ENCODE data around the gene RAB39B. TPM values are rescaled to one million over a fixed set of nuclear protein-coding genes. Genes with fewer than 3 reads are reported as not detected.

The RAB39B gene
- total RNA-seq, 1 donor from 2014 or later = under 0.01 TPM

DNA sequence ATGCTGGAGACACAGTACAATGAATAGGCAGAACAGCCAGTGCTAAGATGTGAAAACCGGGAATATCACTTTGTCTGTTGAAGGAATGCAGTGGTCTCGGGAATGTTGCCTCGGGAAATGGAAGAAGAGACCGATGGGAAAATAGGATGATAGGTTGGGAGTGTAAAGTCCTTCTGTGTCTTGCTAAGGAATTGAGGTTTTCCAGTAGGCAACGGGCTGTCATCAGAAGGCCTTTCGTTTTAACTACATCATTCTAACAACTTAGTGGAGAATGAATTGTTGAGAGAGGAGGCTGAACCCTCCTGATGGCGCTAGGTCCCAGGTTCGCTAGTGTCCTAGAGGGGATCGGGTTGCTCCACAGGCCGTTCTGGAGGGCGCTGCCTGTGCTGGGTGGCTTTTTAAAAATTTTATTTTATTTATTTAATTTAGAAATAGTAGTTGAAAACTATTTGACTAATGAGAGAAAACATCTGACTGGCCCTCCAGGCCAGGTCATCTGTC, 47.3 kb downstream of the RAB39B start:
- Histone ChIP-seq H3K36me3 (ENCODE audit: control insufficient read depth in 3 of 3, insufficient read depth in 3 of 3, low read length in 3 of 3) (peaks cover 0 to 2% (median 0%) of the 10 kb centered on the region in 3 donors), H3K9ac (ENCODE audit: low read depth in 1 of 3, low read length in 3 of 3) (peak overlapping the region; percentile 72 to 90 (median 81)), H3K4me1 (ENCODE audit: control insufficient read depth in 3 of 3, insufficient read depth in 3 of 3, low read length in 3 of 3) (peaks cover 9 to 13% (median 13%) of the 10 kb centered on the region in 3 donors), H3K27me3 (ENCODE audit: control insufficient read depth in 3 of 3, insufficient read depth in 3 of 3, low read length in 3 of 3) (no peaks in the 10 kb centered on the region), H3K4me3 (ENCODE audit: low read length in 3 of 3) (peak overlapping the region; percentile 84 to 90 (median 87)), H3K9me3 (ENCODE audit: control insufficient read depth in 3 of 3, low read length in 3 of 3) (no peaks in the 10 kb centered on the region), H3K27ac (ENCODE audit: low read depth, low read length) (peak overlapping the region; percentile 92)

DNA sequence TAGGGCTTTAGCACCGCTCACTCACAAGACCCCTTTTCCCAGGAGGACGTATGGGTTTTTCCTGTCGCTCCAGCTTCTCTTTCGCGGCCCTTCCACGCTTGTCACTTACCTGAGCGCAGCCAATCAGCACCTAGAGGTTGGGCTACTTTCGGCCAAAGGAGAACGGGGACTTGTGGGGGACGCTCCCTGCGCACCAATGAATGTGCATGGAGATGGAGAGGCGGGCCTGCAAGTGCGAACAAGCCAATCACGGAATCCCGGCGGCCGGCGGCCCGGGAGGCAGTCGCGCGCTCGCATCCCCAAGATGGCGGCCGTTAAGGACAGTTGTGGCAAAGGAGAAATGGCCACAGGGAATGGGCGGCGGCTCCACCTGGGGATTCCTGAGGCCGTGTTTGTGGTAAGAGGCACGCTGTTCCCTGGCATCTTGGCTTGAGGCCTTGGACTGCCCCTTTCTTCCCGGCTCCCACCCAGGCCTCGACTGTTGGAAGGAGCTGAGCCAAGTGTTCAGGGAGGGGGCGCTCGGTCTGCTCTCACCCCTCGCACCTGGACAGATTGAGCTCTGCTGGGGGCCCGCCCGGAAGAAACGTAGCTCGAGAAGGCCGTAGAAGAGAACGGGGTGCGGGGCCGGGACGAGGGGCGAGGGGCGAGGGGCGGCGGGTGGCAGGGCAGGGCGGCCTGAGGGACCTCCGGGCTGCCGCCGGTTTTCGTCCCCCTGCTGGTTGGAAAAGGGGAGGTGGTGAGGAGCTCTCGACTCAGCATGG, 47.9 kb downstream of the RAB39B start, which contains the start of gene VBP1:
TSS of gene VBP1 (plus strand) at position 282 of the 761 bp plus-strand sequence. CDS start at position 305, 23 bp downstream.
- H3K27ac ChIP-seq (ENCODE audit: low read depth, low read length) = peak within 1 kb of the TSS; percentile 92
- H3K9ac ChIP-seq (ENCODE audit: low read depth in 1 of 3, low read length in 3 of 3) = peak within 1 kb of the TSS; percentile 83 to 91 (median 87)
- no peaks in the 10 kb centered on the region for H3K27me3 ChIP-seq (ENCODE audit: control insufficient read depth in 3 of 3, insufficient read depth in 3 of 3, low read length in 3 of 3)
- peaks cover 9 to 13% (median 13%) of the 10 kb centered on the region in 3 donors for H3K4me1 ChIP-seq (ENCODE audit: control insufficient read depth in 3 of 3, insufficient read depth in 3 of 3, low read length in 3 of 3)
- H3K9me3 ChIP-seq (ENCODE audit: control insufficient read depth in 3 of 3, low read length in 3 of 3) = no peaks in the 10 kb centered on the region
- peak within 1 kb of the TSS; percentile 88 to 91 (median 90) for H3K4me3 ChIP-seq (ENCODE audit: low read length in 3 of 3)
- H3K36me3 ChIP-seq (ENCODE audit: control insufficient read depth in 3 of 3, insufficient read depth in 3 of 3, low read length in 3 of 3) = peaks cover 0 to 2% (median 0%) of the 10 kb centered on the region in 3 donors

DNA sequence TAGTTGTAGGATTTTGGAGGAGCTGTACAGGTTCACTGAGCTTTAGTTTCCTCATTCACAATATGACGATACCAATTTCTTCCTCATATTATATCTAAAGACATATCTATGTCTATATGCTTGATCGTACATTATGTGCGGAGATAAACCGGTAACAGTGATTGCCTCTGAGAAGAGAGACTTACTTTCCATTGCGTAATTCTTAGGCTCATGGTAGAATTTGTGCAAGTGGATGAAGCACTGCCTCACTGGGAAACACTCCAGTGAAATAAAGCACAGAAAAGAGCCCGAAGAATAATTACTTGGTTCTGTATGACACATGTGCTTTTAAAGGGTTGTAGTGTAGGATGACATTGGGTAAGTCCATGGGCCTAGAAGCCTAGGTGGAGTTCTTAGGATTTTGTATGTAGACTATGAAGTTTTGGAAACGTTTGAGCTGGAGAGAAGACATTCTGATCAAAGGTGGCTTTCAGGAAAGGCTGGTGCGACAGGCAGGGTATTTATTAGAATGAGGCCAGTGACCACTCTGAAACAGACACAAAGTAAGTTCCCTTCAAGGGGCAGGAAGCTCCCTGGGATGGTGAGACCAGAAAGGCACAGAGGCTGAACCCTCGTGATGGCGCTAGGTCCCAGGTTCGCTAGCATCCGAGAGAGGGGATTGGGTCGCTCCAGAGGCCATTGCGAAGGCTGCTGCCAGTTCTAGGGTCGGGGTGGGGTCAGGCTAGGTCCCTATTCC, 48.7 kb downstream of the RAB39B start:
- peaks cover 9 to 13% (median 13%) of the 10 kb centered on the region in 3 donors for H3K4me1 ChIP-seq (ENCODE audit: control insufficient read depth in 3 of 3, insufficient read depth in 3 of 3, low read length in 3 of 3)
- no peaks in the 10 kb centered on the region for H3K27me3 ChIP-seq (ENCODE audit: control insufficient read depth in 3 of 3, insufficient read depth in 3 of 3, low read length in 3 of 3)
- H3K27ac ChIP-seq (ENCODE audit: low read depth, low read length) = peak overlapping the region; percentile 92
- H3K9ac ChIP-seq (ENCODE audit: low read depth in 1 of 3, low read length in 3 of 3) = peak overlapping the region; percentile 83 to 91 (median 87)
- H3K36me3 ChIP-seq (ENCODE audit: control insufficient read depth in 3 of 3, insufficient read depth in 3 of 3, low read length in 3 of 3) = peaks cover 0 to 2% (median 0%) of the 10 kb centered on the region in 3 donors
- no peaks in the 10 kb centered on the region for H3K9me3 ChIP-seq (ENCODE audit: control insufficient read depth in 3 of 3, low read length in 3 of 3)
- H3K4me3 ChIP-seq (ENCODE audit: low read length in 3 of 3) = peak overlapping the region; percentile 82 to 91 (median 88)

DNA sequence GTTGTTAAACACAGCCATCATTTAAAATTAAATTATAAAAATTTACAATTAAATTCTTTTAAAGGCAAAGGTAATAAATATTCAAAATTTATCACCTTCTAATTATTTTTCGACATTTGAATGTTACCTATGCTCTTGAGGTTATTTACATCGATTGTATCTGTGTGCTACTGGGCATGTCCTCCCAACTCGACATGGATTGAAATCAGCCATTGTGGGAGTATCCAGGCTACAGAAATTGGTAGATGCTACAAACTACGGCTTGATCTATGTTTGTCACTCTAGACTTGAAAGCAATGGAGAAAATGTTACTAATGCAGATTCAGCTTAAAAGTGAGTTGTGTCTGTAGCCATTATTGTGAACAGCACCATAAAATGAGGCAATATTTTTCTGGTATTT, 50.6 kb downstream of the RAB39B start:
- Histone ChIP-seq H3K9me3 (ENCODE audit: control insufficient read depth in 3 of 3, low read length in 3 of 3) (no peaks in the 10 kb centered on the region), H3K4me3 (ENCODE audit: low read length in 3 of 3) (no peak overlapping the region), H3K4me1 (ENCODE audit: control insufficient read depth in 3 of 3, insufficient read depth in 3 of 3, low read length in 3 of 3) (peaks cover 8 to 11% (median 11%) of the 10 kb centered on the region in 3 donors), H3K36me3 (ENCODE audit: control insufficient read depth in 3 of 3, insufficient read depth in 3 of 3, low read length in 3 of 3) (peaks cover 0 to 2% (median 0%) of the 10 kb centered on the region in 3 donors), H3K27me3 (ENCODE audit: control insufficient read depth in 3 of 3, insufficient read depth in 3 of 3, low read length in 3 of 3) (no peaks in the 10 kb centered on the region), H3K9ac (ENCODE audit: low read depth in 1 of 3, low read length in 3 of 3) (no peak overlapping the region), H3K27ac (ENCODE audit: low read depth, low read length) (no peak overlapping the region)

DNA sequence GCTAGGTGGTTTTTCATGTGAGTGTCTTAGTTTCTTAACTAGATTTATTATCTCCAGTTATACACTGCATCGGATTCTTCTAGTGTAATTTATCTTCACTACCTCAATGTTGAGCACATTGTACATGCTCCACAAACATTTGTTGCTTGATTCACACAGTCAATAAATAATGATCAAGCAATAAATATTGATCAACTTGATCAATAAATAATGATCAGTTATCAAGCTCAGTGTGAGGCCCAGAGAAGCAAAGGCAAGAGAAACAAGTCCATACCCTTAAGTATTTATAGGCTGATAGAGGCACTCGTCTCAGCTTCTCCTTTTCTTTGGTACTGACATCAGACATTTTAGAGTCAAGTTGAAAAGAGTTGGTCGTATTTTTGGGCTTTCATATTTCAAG, 53.1 kb downstream of the RAB39B start:
- no peaks in the 10 kb centered on the region for H3K9me3 ChIP-seq (ENCODE audit: control insufficient read depth in 3 of 3, low read length in 3 of 3)
- H3K9ac ChIP-seq (ENCODE audit: low read depth in 1 of 3, low read length in 3 of 3) = no peak overlapping the region
- H3K36me3 ChIP-seq (ENCODE audit: control insufficient read depth in 3 of 3, insufficient read depth in 3 of 3, low read length in 3 of 3) = no peaks in the 10 kb centered on the region
- H3K27me3 ChIP-seq (ENCODE audit: control insufficient read depth in 3 of 3, insufficient read depth in 3 of 3, low read length in 3 of 3) = no peaks in the 10 kb centered on the region
- no peak overlapping the region for H3K4me3 ChIP-seq (ENCODE audit: low read length in 3 of 3)
- peaks cover 0 to 5% (median 0%) of the 10 kb centered on the region in 3 donors for H3K4me1 ChIP-seq (ENCODE audit: control insufficient read depth in 3 of 3, insufficient read depth in 3 of 3, low read length in 3 of 3)
- no peak overlapping the region for H3K27ac ChIP-seq (ENCODE audit: low read depth, low read length)

Small RNA genes lying within 50 kb of the gene (small RNA-seq; reads per million reads assigned to genes)
- gene AC234781.4 = not detected

Other genes starting within 250 kb of the RAB39B start
- 4.2 TPM for gene F8, start 241.8 kb downstream of the RAB39B start, total RNA-seq
- 45.9 TPM for gene FUNDC2, start 237.6 kb downstream of the RAB39B start, total RNA-seq
- gene CMC4, start 193.4 kb downstream of the RAB39B start, total RNA-seq = 6.8 TPM
- gene MTCP1, start 193.4 kb downstream of the RAB39B start, total RNA-seq = 20.9 TPM
- gene BRCC3, start 193.0 kb downstream of the RAB39B start, total RNA-seq = 4.2 TPM
- 47.0 TPM for gene VBP1, start 48.0 kb downstream of the RAB39B start, total RNA-seq
- 3.1 TPM for gene CLIC2, start 70.1 kb upstream of the RAB39B start, total RNA-seq
- not detected for gene F8A2, start 117.6 kb upstream of the RAB39B start, total RNA-seq
- not detected for gene F8A3, start 194.1 kb upstream of the RAB39B start, total RNA-seq

Measured in skeletal muscle tissue (tissue), 5 donors.